ENCODE measurements around the gene NKX6-1.
A peak's percentile ranks its signal among the peaks of the same experiment; 100 is the strongest.

Gene NKX6-1

DNA sequence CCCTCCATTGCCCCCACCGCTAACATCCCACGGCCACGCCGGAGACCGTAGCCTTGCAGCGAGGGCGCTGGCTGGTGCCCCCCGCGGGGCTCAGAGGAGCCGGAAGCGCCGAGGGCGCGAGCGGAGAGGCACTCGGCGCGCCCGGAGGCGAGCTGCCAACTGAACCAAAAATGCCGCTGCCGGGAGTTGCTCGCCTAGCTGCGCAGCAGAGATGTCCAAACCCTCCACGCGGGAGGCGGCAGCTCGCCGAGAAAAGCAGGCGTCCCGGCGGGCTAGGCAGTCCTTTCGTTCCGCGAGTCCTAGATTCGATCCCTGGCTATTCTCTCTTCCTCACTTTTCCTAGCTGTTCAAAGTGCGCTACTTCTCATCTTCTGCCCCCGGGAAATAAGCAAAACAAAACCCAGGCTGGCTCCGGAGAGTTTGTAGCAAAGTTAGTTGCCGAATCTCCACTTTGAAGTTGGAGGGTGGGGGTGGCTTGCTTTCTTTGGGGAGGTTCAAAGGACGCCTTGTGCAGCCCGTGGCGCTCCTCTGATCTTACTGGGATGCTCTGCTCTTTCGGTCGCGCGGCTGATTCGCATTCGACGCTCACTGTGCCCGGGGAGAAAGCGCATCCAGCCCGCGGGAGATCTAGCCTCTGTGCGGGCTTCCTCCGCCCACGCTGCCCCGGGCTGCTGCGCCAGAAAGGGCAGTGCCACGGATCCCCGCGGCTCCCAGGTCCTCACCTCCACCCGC is 723 bp downstream of the NKX6-1 start:
- no peak overlapping the region; the same call in 1 of the 2 replicates for H3K27ac ChIP-seq (ENCODE audit: low read depth, low read length)
- peak overlapping the region; percentile 42 for H3K9ac ChIP-seq (ENCODE audit: low read length)
- peak overlapping the region; percentile 63 for H3K4me3 ChIP-seq (ENCODE audit: low read depth, low read length)
- peaks cover 98% of the 10 kb centered on the region for H3K27me3 ChIP-seq (ENCODE audit: control insufficient read depth, insufficient read depth, low read length)
- H3K36me3 ChIP-seq (ENCODE audit: control insufficient read depth, insufficient read depth, low read length), result no peaks in the 10 kb centered on the region
- peaks cover 39% of the 10 kb centered on the region for H3K4me1 ChIP-seq (ENCODE audit: control insufficient read depth, insufficient read depth, low read length)
- no peaks in the 10 kb centered on the region for H3K9me3 ChIP-seq (ENCODE audit: control insufficient read depth, insufficient read depth, low read depth, low read length)

DNA sequence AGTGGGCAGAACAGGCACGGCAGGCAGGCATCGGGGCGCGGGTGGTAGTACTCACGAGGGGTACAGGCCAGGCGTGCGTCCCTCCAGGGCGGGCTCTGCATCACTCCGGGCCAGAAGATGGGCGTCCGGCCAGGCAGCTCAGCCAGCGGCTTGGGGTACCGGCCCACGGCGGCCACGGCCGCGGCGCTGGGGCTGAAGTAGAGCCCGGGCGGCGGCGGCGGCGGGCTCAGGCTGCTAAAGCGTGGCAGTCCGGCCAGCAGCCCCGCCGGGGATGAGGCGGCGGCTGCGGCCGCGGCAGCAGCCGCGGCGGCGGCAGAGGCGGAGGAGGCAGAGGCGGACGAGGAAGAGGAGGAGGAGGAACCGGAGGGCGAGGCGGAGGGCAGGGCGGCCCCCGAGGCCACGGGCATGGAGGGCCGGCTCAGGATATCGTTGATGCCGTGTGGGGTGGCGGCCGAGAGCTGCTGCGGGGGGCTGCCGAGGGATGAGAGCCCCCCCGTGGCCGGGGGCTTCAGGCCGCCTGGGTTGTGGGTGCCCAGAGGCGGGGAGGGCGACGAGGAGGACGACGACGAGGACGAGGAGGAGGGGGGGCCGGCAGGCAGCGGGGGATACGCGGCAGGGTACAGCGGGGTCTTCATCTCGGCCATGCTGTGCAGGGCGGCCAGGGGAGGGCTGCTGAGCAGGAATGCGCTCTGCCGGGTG is 1.4 kb downstream of the NKX6-1 start:
- no peak overlapping the region; the same call in 1 of the 2 replicates for H3K27ac ChIP-seq (ENCODE audit: low read depth, low read length)
- peaks cover 34% of the 10 kb centered on the region for H3K4me1 ChIP-seq (ENCODE audit: control insufficient read depth, insufficient read depth, low read length)
- peak overlapping the region; percentile 42 for H3K9ac ChIP-seq (ENCODE audit: low read length)
- peak overlapping the region; percentile 63 for H3K4me3 ChIP-seq (ENCODE audit: low read depth, low read length)
- H3K27me3 ChIP-seq (ENCODE audit: control insufficient read depth, insufficient read depth, low read length), result peaks cover 98% of the 10 kb centered on the region
- no peaks in the 10 kb centered on the region for H3K36me3 ChIP-seq (ENCODE audit: control insufficient read depth, insufficient read depth, low read length)
- no peaks in the 10 kb centered on the region for H3K9me3 ChIP-seq (ENCODE audit: control insufficient read depth, insufficient read depth, low read depth, low read length)

DNA sequence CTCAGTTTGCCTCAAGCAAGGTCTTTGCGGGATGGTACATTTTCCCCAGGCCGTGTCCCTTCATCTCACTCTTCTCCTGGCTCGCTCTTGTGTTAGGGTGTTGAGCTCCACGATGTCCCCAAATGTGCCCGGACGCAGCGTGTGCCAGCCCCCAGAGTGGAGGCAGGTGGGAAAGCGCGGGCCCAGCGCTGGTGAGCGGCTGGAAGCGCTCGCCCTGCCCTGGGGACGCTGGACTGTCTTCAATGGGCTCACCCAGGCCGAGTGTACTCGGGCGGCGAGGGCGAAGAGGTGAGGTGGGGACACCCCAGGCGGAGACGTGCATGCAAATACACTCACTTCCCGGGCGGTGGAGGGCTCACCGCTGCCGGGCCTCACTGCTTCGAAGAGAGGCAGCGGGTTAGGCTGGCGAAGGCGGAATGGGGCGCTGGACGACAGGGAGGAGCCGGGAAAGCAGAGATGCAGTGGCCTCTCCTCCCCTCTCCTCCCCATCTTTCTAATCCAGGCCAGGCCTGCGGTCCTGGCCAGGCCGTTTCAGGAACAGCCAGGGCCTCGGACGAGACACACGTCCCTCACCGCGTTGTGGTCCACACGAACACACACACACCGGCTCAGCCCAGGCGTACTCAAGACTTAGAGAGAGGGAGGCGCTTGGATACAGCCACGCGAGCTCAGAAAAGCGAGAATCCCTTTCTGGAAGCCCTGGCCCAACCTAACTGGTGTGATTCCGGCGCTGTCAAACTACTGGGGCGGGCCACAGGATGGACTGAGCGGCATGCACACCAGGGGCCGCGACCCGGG is 2.2 kb downstream of the NKX6-1 start:
- Histone ChIP-seq H3K36me3 (ENCODE audit: control insufficient read depth, insufficient read depth, low read length) (no peaks in the 10 kb centered on the region), H3K27ac (ENCODE audit: low read depth, low read length) (no peak overlapping the region), H3K4me1 (ENCODE audit: control insufficient read depth, insufficient read depth, low read length) (peaks cover 30% of the 10 kb centered on the region), H3K9me3 (ENCODE audit: control insufficient read depth, insufficient read depth, low read depth, low read length) (no peaks in the 10 kb centered on the region), H3K9ac (ENCODE audit: low read length) (peak overlapping the region; percentile 42), H3K4me3 (ENCODE audit: low read depth, low read length) (peak overlapping the region; percentile 63), H3K27me3 (ENCODE audit: control insufficient read depth, insufficient read depth, low read length) (peaks cover 98% of the 10 kb centered on the region)

DNA sequence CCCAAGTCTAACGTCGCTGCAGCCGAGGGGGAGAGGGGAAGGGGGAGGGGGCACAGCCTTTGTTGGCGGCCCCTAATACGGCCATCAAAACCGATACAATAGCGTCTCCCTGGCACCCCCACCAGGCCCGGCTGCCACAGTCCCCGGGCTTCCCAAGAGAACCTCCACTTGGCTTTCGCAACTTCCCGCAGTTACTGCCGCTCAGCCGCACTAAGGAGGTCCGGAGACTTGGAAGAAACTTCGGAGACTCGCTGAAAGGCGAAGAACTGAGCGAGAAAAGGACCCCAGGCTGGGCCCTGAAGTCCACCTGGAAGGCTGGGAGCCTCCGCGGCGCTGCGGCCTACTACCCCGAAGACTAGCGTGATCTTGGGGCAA is 2.8 kb downstream of the NKX6-1 start:
- Histone ChIP-seq H3K4me1 (ENCODE audit: control insufficient read depth, insufficient read depth, low read length) (peaks cover 28% of the 10 kb centered on the region), H3K4me3 (ENCODE audit: low read depth, low read length) (peak overlapping the region; percentile 63), H3K27me3 (ENCODE audit: control insufficient read depth, insufficient read depth, low read length) (peaks cover 98% of the 10 kb centered on the region), H3K27ac (ENCODE audit: low read depth, low read length) (no peak overlapping the region), H3K9me3 (ENCODE audit: control insufficient read depth, insufficient read depth, low read depth, low read length) (no peaks in the 10 kb centered on the region), H3K9ac (ENCODE audit: low read length) (peak overlapping the region; percentile 42), H3K36me3 (ENCODE audit: control insufficient read depth, insufficient read depth, low read length) (no peaks in the 10 kb centered on the region)

DNA sequence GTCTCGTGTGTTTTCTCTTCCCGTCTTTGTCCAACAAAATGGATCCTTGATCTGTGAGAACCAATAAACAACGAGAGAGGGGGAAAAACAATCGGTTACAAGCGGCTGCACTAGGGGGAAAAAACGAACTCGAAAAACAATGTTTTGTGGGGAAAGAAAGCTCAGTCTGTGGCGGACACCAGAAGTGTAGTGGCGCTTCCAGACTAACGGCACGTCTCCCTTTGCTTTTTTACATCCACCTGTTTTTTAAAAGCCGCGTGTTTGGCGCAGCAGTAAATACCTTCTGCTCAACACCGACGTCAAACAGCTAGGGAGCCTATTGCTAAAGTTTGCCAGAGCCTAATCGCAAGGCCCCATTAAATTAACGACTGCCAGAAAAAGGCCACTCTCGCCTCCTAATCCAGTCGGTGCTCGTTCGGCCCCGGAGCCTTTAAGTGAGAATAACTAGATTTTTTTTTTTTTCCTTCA is 3.3 kb downstream of the NKX6-1 start:
- Histone ChIP-seq H3K4me1 (ENCODE audit: control insufficient read depth, insufficient read depth, low read length) (peaks cover 30% of the 10 kb centered on the region), H3K36me3 (ENCODE audit: control insufficient read depth, insufficient read depth, low read length) (no peaks in the 10 kb centered on the region), H3K9me3 (ENCODE audit: control insufficient read depth, insufficient read depth, low read depth, low read length) (no peaks in the 10 kb centered on the region), H3K9ac (ENCODE audit: low read length) (no peak overlapping the region), H3K4me3 (ENCODE audit: low read depth, low read length) (peak overlapping the region; percentile 63), H3K27me3 (ENCODE audit: control insufficient read depth, insufficient read depth, low read length) (peaks cover 98% of the 10 kb centered on the region), H3K27ac (ENCODE audit: low read depth, low read length) (no peak overlapping the region)

DNA sequence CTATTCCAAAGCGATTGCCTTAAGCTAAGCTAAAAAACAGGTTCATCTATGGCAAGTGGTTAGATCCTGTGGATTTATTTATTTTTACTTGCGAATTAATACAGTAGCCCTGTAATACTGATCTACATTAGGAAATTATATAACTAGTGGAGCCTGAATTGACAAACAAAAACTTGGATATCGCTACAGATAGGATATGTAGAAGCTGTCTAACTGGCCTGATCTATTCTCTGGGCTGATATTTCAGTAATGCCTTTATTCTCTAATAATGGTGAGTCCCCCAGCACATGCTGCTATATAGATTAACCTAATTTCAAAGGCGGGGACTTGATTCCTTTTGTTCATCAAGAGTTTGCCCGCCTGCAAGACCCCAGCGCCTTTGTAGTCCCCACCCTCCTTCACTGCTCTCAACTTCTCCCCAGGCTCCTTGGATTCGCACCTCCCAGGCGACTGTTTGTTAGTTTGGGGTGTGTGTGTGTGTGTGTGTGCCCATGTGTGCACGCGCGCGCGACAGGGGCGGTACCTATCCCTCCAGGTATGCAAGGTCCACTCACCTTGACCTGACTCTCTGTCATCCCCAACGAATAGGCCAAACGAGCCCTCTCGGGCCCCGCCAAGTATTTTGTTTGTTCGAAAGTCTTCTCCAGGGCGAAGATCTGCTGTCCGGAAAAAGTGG is 3.8 kb downstream of the NKX6-1 start:
- H3K9ac ChIP-seq (ENCODE audit: low read length), result no peak overlapping the region
- no peaks in the 10 kb centered on the region for H3K9me3 ChIP-seq (ENCODE audit: control insufficient read depth, insufficient read depth, low read depth, low read length)
- H3K36me3 ChIP-seq (ENCODE audit: control insufficient read depth, insufficient read depth, low read length), result no peaks in the 10 kb centered on the region
- H3K27ac ChIP-seq (ENCODE audit: low read depth, low read length), result no peak overlapping the region
- H3K27me3 ChIP-seq (ENCODE audit: control insufficient read depth, insufficient read depth, low read length), result peaks cover 98% of the 10 kb centered on the region
- peak overlapping the region; percentile 63; the same call in 1 of the 2 replicates for H3K4me3 ChIP-seq (ENCODE audit: low read depth, low read length)
- H3K4me1 ChIP-seq (ENCODE audit: control insufficient read depth, insufficient read depth, low read length), result peaks cover 34% of the 10 kb centered on the region

DNA sequence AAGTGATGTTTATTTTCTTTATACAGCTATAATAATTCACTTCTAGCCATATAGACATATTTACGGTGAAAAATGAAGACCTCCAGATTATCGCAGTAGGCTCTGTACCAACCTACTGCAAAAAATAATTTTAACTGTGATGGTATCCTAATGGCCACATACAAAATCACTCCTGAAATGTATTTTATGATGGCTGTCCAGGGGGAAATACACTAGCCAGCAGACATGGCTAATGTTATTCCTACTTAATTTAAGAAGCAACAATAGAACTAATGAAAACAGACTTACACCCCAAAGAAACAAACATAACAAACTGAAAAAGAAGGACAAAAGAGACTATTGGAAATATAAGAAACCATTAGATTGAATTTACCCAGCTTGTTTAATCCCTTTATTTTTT is 4.6 kb downstream of the NKX6-1 start:
- Histone ChIP-seq H3K4me1 (ENCODE audit: control insufficient read depth, insufficient read depth, low read length) (peaks cover 34% of the 10 kb centered on the region), H3K9me3 (ENCODE audit: control insufficient read depth, insufficient read depth, low read depth, low read length) (no peaks in the 10 kb centered on the region), H3K36me3 (ENCODE audit: control insufficient read depth, insufficient read depth, low read length) (no peaks in the 10 kb centered on the region), H3K4me3 (ENCODE audit: low read depth, low read length) (no peak overlapping the region), H3K27ac (ENCODE audit: low read depth, low read length) (no peak overlapping the region), H3K9ac (ENCODE audit: low read length) (no peak overlapping the region), H3K27me3 (ENCODE audit: control insufficient read depth, insufficient read depth, low read length) (peaks cover 98% of the 10 kb centered on the region)

DNA sequence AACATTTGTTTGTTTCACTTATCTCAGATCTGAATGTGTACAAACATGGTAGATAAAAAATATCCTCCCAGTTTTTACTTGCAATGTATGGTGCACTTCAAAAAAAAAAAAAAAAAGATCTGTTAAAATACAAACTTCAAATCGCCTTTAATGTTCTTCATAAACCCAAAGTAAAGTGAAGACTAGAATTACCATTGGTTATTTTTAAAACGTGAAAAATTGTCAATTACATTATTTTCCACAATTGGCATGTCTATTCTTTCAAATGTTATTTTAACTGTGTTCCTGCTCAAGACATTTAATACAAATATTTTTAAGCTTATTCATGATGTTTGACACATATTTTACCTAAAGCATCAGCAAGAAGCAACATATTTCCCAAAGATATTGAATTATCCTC is 5.0 kb downstream of the NKX6-1 start:
- H3K27me3 ChIP-seq (ENCODE audit: control insufficient read depth, insufficient read depth, low read length), result peaks cover 100% of the 10 kb centered on the region
- no peak overlapping the region; the same call in 1 of the 2 replicates for H3K4me3 ChIP-seq (ENCODE audit: low read depth, low read length)
- H3K4me1 ChIP-seq (ENCODE audit: control insufficient read depth, insufficient read depth, low read length), result peaks cover 34% of the 10 kb centered on the region
- H3K9ac ChIP-seq (ENCODE audit: low read length), result no peak overlapping the region
- H3K27ac ChIP-seq (ENCODE audit: low read depth, low read length), result no peak overlapping the region
- H3K9me3 ChIP-seq (ENCODE audit: control insufficient read depth, insufficient read depth, low read depth, low read length), result no peaks in the 10 kb centered on the region
- H3K36me3 ChIP-seq (ENCODE audit: control insufficient read depth, insufficient read depth, low read length), result no peaks in the 10 kb centered on the region

DNA sequence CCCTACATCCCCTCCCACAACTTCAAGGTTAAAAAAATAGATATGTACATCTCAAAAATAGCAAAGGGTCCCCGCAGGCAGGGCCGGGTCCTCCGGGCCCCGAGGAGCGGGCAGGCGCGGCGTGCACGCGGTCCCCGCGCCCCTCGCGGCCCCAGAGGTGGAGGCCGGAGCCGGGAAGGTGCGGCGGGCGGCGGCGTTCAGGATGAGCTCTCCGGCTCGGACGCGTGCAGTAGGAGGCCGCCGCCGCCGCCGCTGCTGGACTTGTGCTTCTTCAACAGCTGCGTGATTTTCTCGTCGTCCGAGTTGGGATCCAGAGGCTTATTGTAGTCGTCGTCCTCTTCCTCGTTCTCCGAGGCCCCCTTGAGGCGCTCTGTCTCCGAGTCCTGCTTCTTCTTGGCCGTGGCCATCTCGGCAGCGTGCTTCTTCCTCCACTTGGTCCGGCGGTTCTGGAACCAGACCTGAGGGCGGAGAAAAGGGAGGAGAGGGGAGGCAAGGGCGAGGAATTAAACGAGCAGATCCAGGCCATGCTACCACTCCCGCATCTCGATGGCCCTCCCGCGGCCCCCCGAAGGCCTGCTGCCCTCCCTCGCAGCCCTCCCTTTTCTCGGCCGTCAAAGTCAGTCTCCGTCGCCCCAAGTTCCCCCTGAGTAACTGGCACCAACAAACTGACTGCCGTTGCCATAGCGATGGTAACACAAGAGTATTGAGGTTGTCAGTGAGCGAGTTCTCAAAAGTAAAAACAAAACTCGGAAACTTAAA is 5.8 kb downstream of the NKX6-1 start:
- no peaks in the 10 kb centered on the region for H3K36me3 ChIP-seq (ENCODE audit: control insufficient read depth, insufficient read depth, low read length)
- no peaks in the 10 kb centered on the region for H3K9me3 ChIP-seq (ENCODE audit: control insufficient read depth, insufficient read depth, low read depth, low read length)
- peaks cover 31% of the 10 kb centered on the region for H3K4me1 ChIP-seq (ENCODE audit: control insufficient read depth, insufficient read depth, low read length)
- peaks cover 100% of the 10 kb centered on the region for H3K27me3 ChIP-seq (ENCODE audit: control insufficient read depth, insufficient read depth, low read length)
- H3K9ac ChIP-seq (ENCODE audit: low read length), result no peak overlapping the region
- no peak overlapping the region for H3K27ac ChIP-seq (ENCODE audit: low read depth, low read length)
- H3K4me3 ChIP-seq (ENCODE audit: low read depth, low read length), result peak overlapping the region; percentile 55

DNA sequence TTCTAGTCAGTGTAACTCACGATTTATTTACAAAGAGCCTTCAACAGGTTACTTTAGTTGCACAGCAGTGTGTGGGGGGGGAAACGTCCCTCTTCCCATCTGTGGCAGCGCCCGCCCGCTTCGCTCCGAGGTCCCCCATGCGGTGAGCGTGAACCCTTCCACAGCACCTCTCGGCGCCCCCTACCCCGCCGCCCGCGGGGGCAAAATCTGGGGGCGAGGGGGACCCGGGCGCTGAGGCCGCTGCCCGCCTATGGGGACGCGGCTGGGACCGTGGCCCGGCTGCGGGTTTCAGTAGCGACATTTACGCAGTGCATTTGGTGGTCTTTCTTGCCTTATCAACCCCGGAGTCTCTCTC is 6.4 kb downstream of the NKX6-1 start:
- peak overlapping the region; percentile 55 for H3K4me3 ChIP-seq (ENCODE audit: low read depth, low read length)

More for the DNA sequence above, 6.4 kb downstream of the NKX6-1 start:
- Histone ChIP-seq H3K9ac (ENCODE audit: low read length) (no peak overlapping the region), H3K9me3 (ENCODE audit: control insufficient read depth, insufficient read depth, low read depth, low read length) (no peaks in the 10 kb centered on the region), H3K36me3 (ENCODE audit: control insufficient read depth, insufficient read depth, low read length) (no peaks in the 10 kb centered on the region), H3K27me3 (ENCODE audit: control insufficient read depth, insufficient read depth, low read length) (peaks cover 100% of the 10 kb centered on the region), H3K27ac (ENCODE audit: low read depth, low read length) (no peak overlapping the region), H3K4me1 (ENCODE audit: control insufficient read depth, insufficient read depth, low read length) (peaks cover 30% of the 10 kb centered on the region)

Measured in HUES6 (cell line).